ENCODE measurements around the gene IRS2. TPM values are rescaled to one million over a fixed set of nuclear protein-coding genes. Genes with fewer than 3 reads are reported as not detected.

IRS2 gene
- total RNA-seq, result 9.8 and 38.8 TPM in 2 replicates

GRCh38 chr13:109786457-109787134, at the start of gene IRS2:
TSS of gene IRS2 (minus strand) at chr13:109786583. CDS start at chr13:109786053, 530 bp downstream.

